Kidney epithelial cell (primary cell): ENCODE measurements around the gene JUND. TPM values are rescaled to one million over a fixed set of nuclear protein-coding genes. Genes with fewer than 3 reads are reported as not detected.

Experiments
- DNase-seq: peaks from one replicate; pipeline ENCODE4 v3.0.0-alpha.2; 2010; ENCODE audit warnings: low read depth
- H3K27me3 ChIP-seq: 2 replicates; pipeline ENCODE4 v1.6.0; 2011; ENCODE audit warnings: low read length; ENCODE audit not compliant: control insufficient read depth, insufficient read depth
- H3K36me3 ChIP-seq: 2 replicates; pipeline ENCODE4 v1.5.1; 2011; ENCODE audit warnings: low read length; ENCODE audit not compliant: control insufficient read depth, insufficient read depth
- H3K4me3 ChIP-seq: 2 replicates; pipeline ENCODE4 v1.5.1; 2011; ENCODE audit warnings: low read depth, mild to moderate bottlenecking, control low read depth, low read length
- total RNA-seq: library from RNA; depleted of rRNA; stranded (reverse); fragments of >200 nt; gene quantifications from 2 replicates; pipeline ENCODE4 v1.2.3, GENCODE V29; 2015
- TF ChIP-seq, protein P1 (sequence below): IDR thresholded peaks from 2 replicates; pipeline ENCODE4 v1.5.1; 2011; ENCODE audit warnings: mild to moderate bottlenecking, moderate library complexity, low read length, control low read depth, inconsistent platforms; ENCODE audit not compliant: insufficient read depth, poor library complexity, severe bottlenecking

Gene JUND
- total RNA-seq, 1 donor from 2014 or later, result 262 TPM

DNA sequence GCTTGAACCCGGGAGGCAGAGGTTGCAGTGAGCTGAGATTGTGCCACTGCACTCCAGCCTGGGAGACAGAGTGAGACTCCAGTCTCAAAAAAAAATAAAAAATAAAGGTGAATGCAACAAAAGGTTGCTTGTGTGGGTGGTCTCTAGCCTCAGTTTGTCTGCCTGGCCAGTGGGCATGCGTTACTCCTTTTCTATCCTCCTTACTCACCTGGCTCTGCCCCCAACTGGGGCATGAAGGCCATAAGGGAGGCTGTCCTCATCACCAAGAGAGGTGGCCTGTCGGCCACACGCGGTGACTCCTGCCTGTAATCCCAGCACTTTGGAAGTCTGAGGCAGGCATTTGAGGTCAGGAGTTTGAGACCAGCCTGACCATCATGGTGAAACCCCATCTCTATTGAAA lies 1.9 kb upstream of the JUND start:
- DNase-seq, result no peak
- TF ChIP-seq, protein P1, sequence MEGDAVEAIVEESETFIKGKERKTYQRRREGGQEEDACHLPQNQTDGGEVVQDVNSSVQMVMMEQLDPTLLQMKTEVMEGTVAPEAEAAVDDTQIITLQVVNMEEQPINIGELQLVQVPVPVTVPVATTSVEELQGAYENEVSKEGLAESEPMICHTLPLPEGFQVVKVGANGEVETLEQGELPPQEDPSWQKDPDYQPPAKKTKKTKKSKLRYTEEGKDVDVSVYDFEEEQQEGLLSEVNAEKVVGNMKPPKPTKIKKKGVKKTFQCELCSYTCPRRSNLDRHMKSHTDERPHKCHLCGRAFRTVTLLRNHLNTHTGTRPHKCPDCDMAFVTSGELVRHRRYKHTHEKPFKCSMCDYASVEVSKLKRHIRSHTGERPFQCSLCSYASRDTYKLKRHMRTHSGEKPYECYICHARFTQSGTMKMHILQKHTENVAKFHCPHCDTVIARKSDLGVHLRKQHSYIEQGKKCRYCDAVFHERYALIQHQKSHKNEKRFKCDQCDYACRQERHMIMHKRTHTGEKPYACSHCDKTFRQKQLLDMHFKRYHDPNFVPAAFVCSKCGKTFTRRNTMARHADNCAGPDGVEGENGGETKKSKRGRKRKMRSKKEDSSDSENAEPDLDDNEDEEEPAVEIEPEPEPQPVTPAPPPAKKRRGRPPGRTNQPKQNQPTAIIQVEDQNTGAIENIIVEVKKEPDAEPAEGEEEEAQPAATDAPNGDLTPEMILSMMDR, result no peak
- Histone ChIP-seq H3K36me3 (peaks cover 3% of the 10 kb centered on the region), H3K27me3 (no peaks in the 10 kb centered on the region), H3K4me3 (no peak overlapping the region)

DNA sequence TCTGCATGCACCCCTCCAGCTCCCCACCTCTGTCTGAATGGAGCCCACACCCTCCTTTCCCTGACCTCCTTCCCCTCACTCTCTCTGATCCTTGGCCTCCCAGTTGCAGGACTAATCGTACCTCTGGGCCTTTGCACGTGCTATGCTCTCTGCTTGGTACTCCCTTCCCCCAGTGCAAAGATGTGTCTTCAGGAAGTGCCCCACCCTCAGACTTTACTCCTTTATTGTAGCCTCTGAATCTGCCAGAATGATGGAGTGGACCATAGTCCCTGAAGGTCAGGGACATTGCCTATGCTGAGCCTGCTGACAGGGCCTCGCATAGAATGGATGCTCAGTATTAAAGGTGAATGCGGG lies 1.3 kb upstream of the JUND start:
- DNase-seq, result no peak
- Histone ChIP-seq H3K27me3 (no peaks in the 10 kb centered on the region), H3K4me3 (no peak overlapping the region), H3K36me3 (peaks cover 5% of the 10 kb centered on the region)
- TF ChIP-seq, protein P1, result no peak

DNA sequence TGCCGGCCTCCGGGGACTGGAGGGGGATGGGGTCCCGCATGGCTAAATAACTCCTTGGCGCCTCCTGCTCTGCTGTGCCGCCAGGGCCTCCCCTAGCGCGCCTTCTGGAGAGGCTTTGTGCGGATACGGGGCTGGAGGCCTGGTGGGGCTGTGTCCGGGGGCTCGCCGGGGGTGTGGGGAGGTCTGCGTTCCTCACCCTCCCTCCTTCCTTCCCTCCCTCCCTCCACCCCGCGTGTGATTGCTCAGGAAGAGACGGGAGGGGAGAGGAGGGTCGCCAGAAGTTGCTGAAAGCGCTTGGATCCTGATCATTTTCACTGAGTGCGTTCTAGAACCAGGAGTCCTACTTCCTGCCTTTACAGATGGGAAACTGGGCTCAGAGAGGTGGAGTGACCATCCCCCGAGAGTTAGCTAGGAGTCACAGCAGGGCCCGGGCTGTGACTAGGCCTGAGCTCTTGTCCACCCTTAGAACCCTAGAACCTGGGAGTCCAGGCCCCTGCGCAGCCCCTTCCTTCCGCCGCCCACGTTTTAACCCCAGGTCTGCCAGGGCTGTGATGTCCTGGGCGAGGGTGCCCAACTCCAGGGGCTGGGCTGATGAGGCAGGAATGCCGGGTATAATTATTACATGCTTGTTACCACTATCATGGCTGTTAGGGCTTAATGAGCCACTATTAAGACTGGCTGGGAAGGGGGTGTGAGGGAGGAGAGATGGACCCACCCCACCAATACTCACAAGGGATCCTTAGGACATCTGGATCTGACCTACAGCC lies 782 bp upstream of the JUND start:
- Histone ChIP-seq H3K27me3 (no peaks in the 10 kb centered on the region), H3K4me3 (peak overlapping the region; percentile 43), H3K36me3 (peaks cover 5% of the 10 kb centered on the region)
- TF ChIP-seq, protein P1, result peak; percentile 14
- DNase-seq, result no peak

GRCh38 chr19:18280247-18281081 lies 958 bp downstream of the JUND start:
- TF ChIP-seq, protein P1, result no peak
- no peak for DNase-seq

GRCh38 chr19:18279516-18280246 lies 1.7 kb downstream of the JUND start:
- Histone ChIP-seq H3K36me3 (peaks cover 5% of the 10 kb centered on the region), H3K4me3 (peak overlapping the region; percentile 100), H3K27me3 (no peaks in the 10 kb centered on the region)
- TF ChIP-seq, protein P1, result peak; percentile 90
- DNase-seq, result no peak

More at GRCh38 chr19:18280247-18281081, 958 bp downstream of the JUND start:
- Histone ChIP-seq H3K4me3 (peak overlapping the region; percentile 100), H3K27me3 (no peaks in the 10 kb centered on the region), H3K36me3 (peaks cover 5% of the 10 kb centered on the region)
